Left lung (tissue), 10 donors: ENCODE data around the gene HBD. TPM values are rescaled to one million over a fixed set of nuclear protein-coding genes. Genes with fewer than 3 reads are reported as not detected.

Source experiments
- ATAC-seq: fragments of 200-7000 bp; cut with Tn5 transposase; one replicate; pipeline ENCODE4 v1.9.1; 2020; ENCODE audit warnings: moderate library complexity
- DNase-seq, 4 donors: peaks; one replicate each; pipeline ENCODE4 v3.0.0-alpha.2; 2013 to 2020
- H3K27ac ChIP-seq, 2 donors: fragments of 200-600 bp; sonication (generic) in 1 of 2; one replicate each; pipeline versions ENCODE4 v1.5.0 to v1.8.0; 2020 to 2021
- H3K27me3 ChIP-seq, 2 donors: fragments of 200-600 bp; sonication (generic) in 1 of 2; one replicate each; pipeline versions ENCODE4 v1.5.0 to v1.8.0; 2020 to 2021
- H3K36me3 ChIP-seq, 2 donors: fragments of 200-600 bp; sonication (generic) in 1 of 2; one replicate each; pipeline versions ENCODE4 v1.5.0 to v1.8.0; 2020 to 2021
- H3K4me1 ChIP-seq, 2 donors: fragments of 200-600 bp; one replicate each; pipeline ENCODE4 v1.8.0; 2021
- H3K4me3 ChIP-seq, 2 donors: fragments of 200-600 bp; sonication (generic) in 1 of 2; one replicate each; pipeline versions ENCODE4 v1.5.0 to v1.8.0; 2020 to 2021; ENCODE audit warnings: mild to moderate bottlenecking in 1 of 2
- H3K9me3 ChIP-seq, 2 donors: fragments of 200-600 bp; sonication (generic) in 1 of 2; one replicate each; pipeline versions ENCODE4 v1.5.0 to v1.8.0; 2020 to 2021
- CTCF ChIP-seq, 2 donors: fragments of 200-600 bp; sonication (generic) in 1 of 2; IDR thresholded peaks; one replicate each; pipeline versions ENCODE4 v1.5.0 to v1.8.0; 2021; ENCODE audit warnings: antibody characterized with exemption in 2 of 2
- intact Hi-C, 2 donors: fragments of 100-400 bp; cut with DNase I; formaldehyde crosslinking; loops; one replicate each; pipeline versions ENCODE4 v1.11.2 to v1.14.2; 2022
- polyA plus RNA-seq, 6 donors: library from polyadenylated mRNA; unstranded; fragments of 120-200 nt; gene quantifications; one replicate each; pipeline ENCODE4 v1.2.1, GENCODE V29; 2013; ENCODE audit not compliant: insufficient read length in 6 of 6
- total RNA-seq, 2 donors: library from RNA; stranded (reverse); fragmentation: NEBNext Ultra II Directional; extraction: Animal tissue kit (Norgen Biotek cat#: 25700); gene quantifications; one replicate each; pipeline ENCODE4 v1.2.1, GENCODE V29; 2021
- donor health status: DM: no; HTN: yes; CAD: no.
- donor health status: DM: no; HTN: no; CAD: no.

HBD gene
- total and polyA plus RNA-seq, 8 donors = 0.44 to 1.2 (median 0.82) TPM; not detected in 1

GRCh38 chr11:5228124-5228523 lies 6.2 kb downstream of the HBD start:
- Histone ChIP-seq H3K4me1 (no peaks in the 10 kb centered on the region), H3K27me3 (no peaks in the 10 kb centered on the region), H3K36me3 (no peaks in the 10 kb centered on the region), H3K4me3 (no peak overlapping the region), H3K27ac (no peak overlapping the region), H3K9me3 (no peaks in the 10 kb centered on the region)
- DNase-seq (no peak), ATAC-seq (no peak)
- intact Hi-C loops = no loop called here
- no peak for TF ChIP-seq CTCF (IDR thresholded peaks at IDR 0.05)

DNA sequence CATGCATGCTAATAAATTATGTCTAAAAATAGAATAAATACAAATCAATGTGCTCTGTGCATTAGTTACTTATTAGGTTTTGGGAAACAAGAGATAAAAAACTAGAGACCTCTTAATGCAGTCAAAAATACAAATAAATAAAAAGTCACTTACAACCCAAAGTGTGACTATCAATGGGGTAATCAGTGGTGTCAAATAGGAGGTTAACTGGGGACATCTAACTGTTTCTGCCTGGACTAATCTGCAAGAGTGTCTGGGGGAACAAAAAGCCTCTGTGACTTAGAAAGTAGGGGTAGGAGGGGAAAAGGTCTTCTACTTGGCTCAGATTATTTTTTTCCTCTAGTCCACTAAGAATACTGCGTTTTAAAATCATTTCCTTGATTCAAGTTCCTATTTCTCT lies 6.6 kb downstream of the HBD start:
- ATAC-seq (no peak), DNase-seq (no peak)
- TF ChIP-seq CTCF (IDR thresholded peaks at IDR 0.05) = no peak
- no peaks in the 10 kb centered on the region for H3K4me1 ChIP-seq
- no peak overlapping the region for H3K27ac ChIP-seq
- H3K27me3 ChIP-seq = no peaks in the 10 kb centered on the region
- no peaks in the 10 kb centered on the region for H3K36me3 ChIP-seq
- H3K9me3 ChIP-seq = no peaks in the 10 kb centered on the region
- intact Hi-C loops = no loop called here
- no peak overlapping the region for H3K4me3 ChIP-seq

- H3K4me3 ChIP-seq = no peak within 1 kb of the TSS
- TF ChIP-seq CTCF (IDR thresholded peaks at IDR 0.05) = no peak
- no peak for ATAC-seq
- H3K27ac ChIP-seq = no peak within 1 kb of the TSS
- no peaks in the 10 kb centered on the region for H3K9me3 ChIP-seq
- H3K4me1 ChIP-seq = no peaks in the 10 kb centered on the region
- H3K36me3 ChIP-seq = no peaks in the 10 kb centered on the region
- no peaks in the 10 kb centered on the region for H3K27me3 ChIP-seq
- DNase-seq = no peak
- intact Hi-C loops = no loop called here
Measured at GRCh38 chr11:5226732-5227310, 7.5 kb downstream of the HBD start, which contains the start of gene HBB. TSS of gene HBB (minus strand) at chr11:5227071. CDS start at chr11:5227021, 50 bp downstream.

DNA sequence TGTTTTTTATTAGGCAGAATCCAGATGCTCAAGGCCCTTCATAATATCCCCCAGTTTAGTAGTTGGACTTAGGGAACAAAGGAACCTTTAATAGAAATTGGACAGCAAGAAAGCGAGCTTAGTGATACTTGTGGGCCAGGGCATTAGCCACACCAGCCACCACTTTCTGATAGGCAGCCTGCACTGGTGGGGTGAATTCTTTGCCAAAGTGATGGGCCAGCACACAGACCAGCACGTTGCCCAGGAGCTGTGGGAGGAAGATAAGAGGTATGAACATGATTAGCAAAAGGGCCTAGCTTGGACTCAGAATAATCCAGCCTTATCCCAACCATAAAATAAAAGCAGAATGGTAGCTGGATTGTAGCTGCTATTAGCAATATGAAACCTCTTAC lies 8.8 kb downstream of the HBD start:
- Histone ChIP-seq H3K9me3 (peaks cover 0 to 2% of the 10 kb centered on the region in 2 donors), H3K4me3 (no peak overlapping the region), H3K27ac (no peak overlapping the region), H3K4me1 (no peaks in the 10 kb centered on the region), H3K27me3 (no peaks in the 10 kb centered on the region), H3K36me3 (no peaks in the 10 kb centered on the region)
- intact Hi-C loops = no loop called here
- DNase-seq = no peak
- no peak for TF ChIP-seq CTCF (IDR thresholded peaks at IDR 0.05)
- ATAC-seq = peak; percentile 79

DNA sequence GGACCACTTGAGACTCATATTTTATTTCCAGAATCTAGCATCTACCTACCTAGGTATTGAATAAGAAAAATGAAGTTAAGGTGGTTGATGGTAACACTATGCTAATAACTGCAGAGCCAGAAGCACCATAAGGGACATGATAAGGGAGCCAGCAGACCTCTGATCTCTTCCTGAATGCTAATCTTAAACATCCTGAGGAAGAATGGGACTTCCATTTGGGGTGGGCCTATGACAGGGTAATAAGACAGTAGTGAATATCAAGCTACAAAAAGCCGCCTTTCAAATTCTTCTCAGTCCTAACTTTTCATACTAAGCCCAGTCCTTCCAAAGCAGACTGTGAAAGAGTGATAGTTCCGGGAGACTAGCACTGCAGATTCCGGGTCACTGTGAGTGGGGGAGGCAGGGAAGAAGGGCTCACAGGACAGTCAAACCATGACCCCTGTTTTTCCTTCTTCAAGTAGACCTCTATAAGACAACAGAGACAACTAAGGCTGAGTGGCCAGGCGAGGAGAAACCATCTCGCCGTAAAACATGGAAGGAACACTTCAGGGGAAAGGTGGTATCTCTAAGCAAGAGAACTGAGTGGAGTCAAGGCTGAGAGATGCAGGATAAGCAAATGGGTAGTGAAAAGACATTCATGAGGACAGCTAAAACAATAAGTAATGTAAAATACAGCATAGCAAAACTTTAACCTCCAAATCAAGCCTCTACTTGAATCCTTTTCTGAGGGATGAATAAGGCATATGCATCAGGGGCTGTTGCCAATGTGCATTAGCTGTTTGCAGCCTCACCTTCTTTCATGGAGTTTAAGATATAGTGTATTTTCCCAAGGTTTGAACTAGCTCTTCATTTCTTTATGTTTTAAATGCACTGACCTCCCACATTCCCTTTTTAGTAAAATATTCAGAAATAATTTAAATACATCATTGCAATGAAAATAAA lies 9.5 kb downstream of the HBD start:
- no peak for TF ChIP-seq CTCF (IDR thresholded peaks at IDR 0.05)
- no peak overlapping the region for H3K27ac ChIP-seq
- ATAC-seq = peak; percentile 83

More for the DNA sequence above, 9.5 kb downstream of the HBD start:
- no peaks in the 10 kb centered on the region for H3K36me3 ChIP-seq
- H3K27me3 ChIP-seq = no peaks in the 10 kb centered on the region
- no peak overlapping the region for H3K4me3 ChIP-seq
- peaks cover 0 to 2% of the 10 kb centered on the region in 2 donors for H3K9me3 ChIP-seq
- DNase-seq = no peak
- intact Hi-C loops = no loop called here
- H3K4me1 ChIP-seq = no peaks in the 10 kb centered on the region
